ENCODE data around the gene ORMDL2.

The ORMDL2 gene

DNA sequence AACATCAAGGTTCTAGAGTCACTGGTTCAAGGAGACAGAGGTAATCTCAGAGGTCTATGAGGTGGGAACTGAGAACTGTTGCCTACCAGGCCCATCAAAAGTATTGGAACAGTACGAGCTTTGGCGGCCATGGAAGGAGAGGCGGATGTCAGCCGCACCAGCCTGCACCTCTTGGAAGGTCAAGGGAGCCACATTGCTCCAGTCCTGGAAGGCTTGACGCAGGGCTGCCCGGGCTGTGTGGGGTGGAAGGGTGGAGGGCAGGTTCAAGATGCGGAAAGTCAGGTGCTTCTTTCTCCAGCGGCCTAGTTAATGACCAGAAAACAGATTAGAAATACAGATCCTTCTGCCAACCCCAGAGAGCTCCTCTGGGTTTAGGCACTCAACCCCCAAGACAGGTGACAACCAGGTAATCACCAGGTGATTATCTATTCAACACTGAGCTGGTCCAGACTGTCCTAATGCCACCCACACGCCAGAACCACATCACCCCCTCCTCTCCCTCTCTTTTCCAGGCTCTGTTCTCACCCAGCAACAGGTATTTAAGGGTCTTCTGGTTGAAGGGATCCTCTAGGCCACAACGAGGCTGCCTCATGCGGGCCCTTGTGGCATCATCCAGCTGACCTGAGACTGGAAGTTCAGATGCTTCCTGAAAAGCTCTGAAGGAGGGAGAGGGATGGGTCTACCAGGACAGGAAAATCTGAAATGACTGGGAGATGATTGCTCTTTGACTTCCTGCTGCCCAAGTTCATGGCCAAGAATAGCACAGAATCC, 22.9 kb downstream of the ORMDL2 start:
- no peak for ATAC-seq
- TF ChIP-seq BACH2 (CRISPR knock-in tag; IDR thresholded peaks at IDR 0.05; ENCODE audit: borderline replicate concordance) (no peak), ISL1 (CRISPR knock-in tag; IDR thresholded peaks at IDR 0.05) (no peak), CSDC2 (CRISPR knock-in tag; IDR thresholded peaks at IDR 0.05) (no peak), OSR1 (CRISPR knock-in tag; IDR thresholded peaks at IDR 0.05) (no peak)

DNA sequence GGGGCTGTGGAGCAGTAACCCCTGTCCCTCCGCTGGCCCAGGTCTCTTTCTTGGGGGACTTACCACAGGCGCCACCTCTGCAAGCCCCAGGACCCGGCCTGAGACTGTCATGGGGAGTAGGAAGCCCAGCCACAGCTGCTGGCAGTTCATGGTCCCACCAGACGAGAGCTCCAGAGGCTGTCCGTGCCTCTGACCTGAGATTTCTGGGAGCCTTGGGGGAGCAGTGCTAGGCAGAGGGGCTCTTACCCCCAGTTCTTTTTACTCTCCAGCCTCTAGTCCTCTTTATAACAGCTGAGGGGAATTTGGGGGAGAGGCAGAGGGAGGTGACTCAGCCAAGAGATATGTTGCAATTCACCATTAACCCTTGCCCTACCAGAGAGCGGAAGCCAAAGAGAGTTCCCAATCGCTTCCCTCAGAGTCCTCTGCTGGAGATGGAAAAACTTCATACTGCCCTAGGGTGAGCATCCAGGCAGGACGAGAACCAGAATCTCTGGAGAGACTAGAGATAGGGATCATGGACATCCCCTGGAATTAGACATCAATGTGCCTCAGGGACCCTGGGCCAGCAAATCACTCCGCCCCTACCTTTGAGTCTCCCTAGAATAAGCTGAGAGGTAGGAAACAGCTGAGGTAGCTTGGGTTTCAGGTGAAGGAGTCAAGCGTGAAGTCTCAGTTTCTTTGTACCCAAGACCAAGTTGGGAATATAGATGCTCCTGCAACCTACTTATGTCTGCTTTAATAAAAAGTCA, 25.0 kb downstream of the ORMDL2 start, which contains the start of gene MMP19:
MMP19 (minus strand) TSS at position 256 of the 749 bp plus-strand sequence; CDS start at position 150, 106 bp downstream.
- TF ChIP-seq, protein P1, sequence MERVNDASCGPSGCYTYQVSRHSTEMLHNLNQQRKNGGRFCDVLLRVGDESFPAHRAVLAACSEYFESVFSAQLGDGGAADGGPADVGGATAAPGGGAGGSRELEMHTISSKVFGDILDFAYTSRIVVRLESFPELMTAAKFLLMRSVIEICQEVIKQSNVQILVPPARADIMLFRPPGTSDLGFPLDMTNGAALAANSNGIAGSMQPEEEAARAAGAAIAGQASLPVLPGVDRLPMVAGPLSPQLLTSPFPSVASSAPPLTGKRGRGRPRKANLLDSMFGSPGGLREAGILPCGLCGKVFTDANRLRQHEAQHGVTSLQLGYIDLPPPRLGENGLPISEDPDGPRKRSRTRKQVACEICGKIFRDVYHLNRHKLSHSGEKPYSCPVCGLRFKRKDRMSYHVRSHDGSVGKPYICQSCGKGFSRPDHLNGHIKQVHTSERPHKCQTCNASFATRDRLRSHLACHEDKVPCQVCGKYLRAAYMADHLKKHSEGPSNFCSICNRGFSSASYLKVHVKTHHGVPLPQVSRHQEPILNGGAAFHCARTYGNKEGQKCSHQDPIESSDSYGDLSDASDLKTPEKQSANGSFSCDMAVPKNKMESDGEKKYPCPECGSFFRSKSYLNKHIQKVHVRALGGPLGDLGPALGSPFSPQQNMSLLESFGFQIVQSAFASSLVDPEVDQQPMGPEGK (CRISPR knock-in tag; IDR thresholded peaks at IDR 0.05; ENCODE audit: borderline replicate concordance) = no peak
- no peak for TF ChIP-seq TCF4 (CRISPR knock-in tag; IDR thresholded peaks at IDR 0.05; ENCODE audit: borderline replicate concordance)
- no peak for TF ChIP-seq CSDC2 (CRISPR knock-in tag; IDR thresholded peaks at IDR 0.05)
- TF ChIP-seq ZNF8 (CRISPR knock-in tag; IDR thresholded peaks at IDR 0.05) = no peak
- no peak for TF ChIP-seq ISL1 (CRISPR knock-in tag; IDR thresholded peaks at IDR 0.05)
- TF ChIP-seq OSR1 (CRISPR knock-in tag; IDR thresholded peaks at IDR 0.05) = no peak
- TF ChIP-seq, protein P2, sequence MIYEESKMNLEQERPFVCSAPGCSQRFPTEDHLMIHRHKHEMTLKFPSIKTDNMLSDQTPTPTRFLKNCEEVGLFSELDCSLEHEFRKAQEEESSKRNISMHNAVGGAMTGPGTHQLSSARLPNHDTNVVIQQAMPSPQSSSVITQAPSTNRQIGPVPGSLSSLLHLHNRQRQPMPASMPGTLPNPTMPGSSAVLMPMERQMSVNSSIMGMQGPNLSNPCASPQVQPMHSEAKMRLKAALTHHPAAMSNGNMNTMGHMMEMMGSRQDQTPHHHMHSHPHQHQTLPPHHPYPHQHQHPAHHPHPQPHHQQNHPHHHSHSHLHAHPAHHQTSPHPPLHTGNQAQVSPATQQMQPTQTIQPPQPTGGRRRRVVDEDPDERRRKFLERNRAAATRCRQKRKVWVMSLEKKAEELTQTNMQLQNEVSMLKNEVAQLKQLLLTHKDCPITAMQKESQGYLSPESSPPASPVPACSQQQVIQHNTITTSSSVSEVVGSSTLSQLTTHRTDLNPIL (CRISPR knock-in tag; IDR thresholded peaks at IDR 0.05; ENCODE audit: low read depth) = no peak
- TF ChIP-seq GLIS3 (CRISPR knock-in tag; IDR thresholded peaks at IDR 0.05) = no peak
- no peak for TF ChIP-seq ESRRG (CRISPR knock-in tag; IDR thresholded peaks at IDR 0.05)
- no peak for TF ChIP-seq ARNTL (CRISPR knock-in tag; IDR thresholded peaks at IDR 0.05; ENCODE audit: borderline replicate concordance, low read depth)
- ATAC-seq = peak; percentile 32

DNA sequence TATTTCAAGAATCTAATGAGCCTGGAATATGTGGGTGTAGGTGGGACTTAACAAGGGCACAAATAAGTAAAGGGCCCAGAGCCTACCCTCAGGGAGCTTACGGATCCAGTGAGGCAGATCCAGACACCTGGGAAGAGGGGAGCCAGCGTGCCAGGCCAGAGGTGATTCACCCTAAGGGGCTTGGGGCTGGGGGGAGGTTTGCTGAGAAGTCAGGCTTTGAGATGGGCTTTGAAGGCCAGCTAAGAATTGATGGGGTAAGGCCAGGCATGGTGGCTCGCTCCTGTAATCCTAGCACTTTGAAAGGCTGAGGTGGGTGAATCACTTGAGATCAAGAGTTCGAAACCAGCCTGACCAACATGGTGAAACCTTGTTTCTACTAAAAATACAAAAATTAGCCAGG, 25.6 kb downstream of the ORMDL2 start:
- TF ChIP-seq ZNF565 (CRISPR knock-in tag; conservative IDR thresholded peaks at IDR 0.05; ENCODE audit: low read depth) (no peak), TCF4 (CRISPR knock-in tag; IDR thresholded peaks at IDR 0.05; ENCODE audit: borderline replicate concordance) (no peak), ARNTL (CRISPR knock-in tag; IDR thresholded peaks at IDR 0.05; ENCODE audit: borderline replicate concordance, low read depth) (no peak)
- no peak for ATAC-seq

DNA sequence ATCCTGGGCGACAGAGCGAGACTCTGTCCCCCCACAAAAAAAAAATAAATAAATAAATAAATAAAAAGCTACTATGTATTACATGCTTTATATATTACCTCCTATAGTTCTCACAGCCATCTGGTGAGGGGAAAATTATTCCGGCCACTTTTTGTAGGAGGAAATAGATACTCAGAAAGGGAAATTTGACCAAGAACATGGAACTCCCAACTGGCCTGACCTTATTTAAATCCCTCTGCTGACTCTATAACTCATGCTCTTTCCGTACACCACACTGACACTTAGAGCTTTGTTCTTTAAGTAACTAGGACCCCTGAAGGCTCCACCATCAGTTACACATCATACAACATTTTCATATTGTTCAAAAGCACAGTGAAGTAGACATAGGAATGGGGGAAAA, 27.1 kb downstream of the ORMDL2 start:
- TF ChIP-seq ISL1 (CRISPR knock-in tag; IDR thresholded peaks at IDR 0.05) (no peak), ZFP3 (CRISPR knock-in tag; IDR thresholded peaks at IDR 0.05) (no peak), SNAI2 (CRISPR knock-in tag; IDR thresholded peaks at IDR 0.05) (no peak), RARB (CRISPR knock-in tag; IDR thresholded peaks at IDR 0.05) (no peak), ZFP30 (CRISPR knock-in tag; IDR thresholded peaks at IDR 0.05) (no peak), GLIS3 (CRISPR knock-in tag; IDR thresholded peaks at IDR 0.05) (no peak), ARNTL (CRISPR knock-in tag; IDR thresholded peaks at IDR 0.05; ENCODE audit: borderline replicate concordance, low read depth) (no peak), TCF4 (CRISPR knock-in tag; IDR thresholded peaks at IDR 0.05; ENCODE audit: borderline replicate concordance) (no peak), OSR1 (CRISPR knock-in tag; IDR thresholded peaks at IDR 0.05) (no peak), PPARA (CRISPR knock-in tag; IDR thresholded peaks at IDR 0.05; ENCODE audit: borderline replicate concordance) (no peak)
- TF ChIP-seq, protein P3, sequence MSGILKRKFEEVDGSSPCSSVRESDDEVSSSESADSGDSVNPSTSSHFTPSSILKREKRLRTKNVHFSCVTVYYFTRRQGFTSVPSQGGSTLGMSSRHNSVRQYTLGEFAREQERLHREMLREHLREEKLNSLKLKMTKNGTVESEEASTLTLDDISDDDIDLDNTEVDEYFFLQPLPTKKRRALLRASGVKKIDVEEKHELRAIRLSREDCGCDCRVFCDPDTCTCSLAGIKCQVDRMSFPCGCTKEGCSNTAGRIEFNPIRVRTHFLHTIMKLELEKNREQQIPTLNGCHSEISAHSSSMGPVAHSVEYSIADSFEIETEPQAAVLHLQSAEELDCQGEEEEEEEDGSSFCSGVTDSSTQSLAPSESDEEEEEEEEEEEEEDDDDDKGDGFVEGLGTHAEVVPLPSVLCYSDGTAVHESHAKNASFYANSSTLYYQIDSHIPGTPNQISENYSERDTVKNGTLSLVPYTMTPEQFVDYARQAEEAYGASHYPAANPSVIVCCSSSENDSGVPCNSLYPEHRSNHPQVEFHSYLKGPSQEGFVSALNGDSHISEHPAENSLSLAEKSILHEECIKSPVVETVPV (CRISPR knock-in tag; IDR thresholded peaks at IDR 0.05) = no peak
- TF ChIP-seq, protein P1 (CRISPR knock-in tag; IDR thresholded peaks at IDR 0.05; ENCODE audit: borderline replicate concordance) = no peak
- TF ChIP-seq, protein P2 (CRISPR knock-in tag; IDR thresholded peaks at IDR 0.05; ENCODE audit: low read depth) = no peak
- no peak for ATAC-seq

Data from SK-N-SH treated with all-trans-retinoic acid at 6 μM for 48 hours (cell line).